GM19023 (cell line): ENCODE measurements around the gene CHP2.
"Not testable (repeated sequence)": the region's sequence is repeated elsewhere in the genome, so short reads cannot be mapped to it uniquely, and the experiment has no call there.

Experiments used
- ATAC-seq: cut with Tn5 transposase; IDR thresholded peaks from one replicate; pipeline ENCODE4 v1.9.1; 2021; ENCODE audit warnings: mild to moderate bottlenecking, moderate library complexity; ENCODE audit not compliant: unreplicated experiment

The CHP2 gene

DNA sequence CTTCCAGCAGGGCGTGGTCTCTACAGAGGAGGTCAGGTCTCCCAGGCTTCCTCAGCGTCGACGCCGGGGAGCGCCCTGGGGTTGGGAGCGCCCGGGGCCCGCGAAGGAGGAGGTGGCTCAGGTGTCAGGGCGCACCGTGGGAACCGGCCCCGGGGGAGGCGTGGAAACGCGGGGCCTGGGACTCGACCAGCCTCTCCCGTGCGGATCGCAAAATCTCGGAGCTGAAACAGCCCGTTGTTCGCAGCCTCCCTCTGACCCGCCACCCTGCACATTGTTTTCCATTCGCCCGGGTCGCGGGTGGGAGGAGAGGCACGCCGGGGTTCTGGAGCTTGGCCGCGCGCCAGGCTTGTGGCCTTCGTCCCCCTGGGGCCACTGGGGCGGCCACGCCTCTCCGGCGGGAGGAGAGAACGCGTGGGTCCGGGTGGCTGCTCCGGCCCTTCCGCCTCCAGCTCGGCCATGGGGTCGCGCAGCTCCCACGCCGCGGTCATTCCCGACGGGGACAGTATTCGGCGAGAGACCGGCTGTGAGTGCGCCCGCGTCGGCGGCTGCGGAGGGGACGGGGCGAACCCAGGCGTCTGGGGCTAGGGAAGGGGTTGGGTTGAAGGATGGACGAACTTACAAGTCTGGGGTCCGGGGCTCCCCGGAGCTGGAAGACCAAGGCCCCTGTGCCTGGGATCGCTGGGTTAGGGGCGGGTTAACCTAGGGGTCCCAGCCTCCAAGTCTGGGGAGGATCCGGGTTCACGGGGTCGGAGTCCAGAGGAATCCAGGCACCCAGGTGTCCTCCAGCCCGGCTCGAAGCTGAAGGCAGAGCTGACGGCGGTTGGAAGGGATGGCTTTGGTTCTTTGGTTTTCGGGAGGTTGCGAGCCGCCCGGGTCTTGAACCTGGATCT lies at the start of gene CHP2:
CHP2 (plus strand) TSS at position 433 of the 890 bp plus-strand sequence; CDS start at position 457, 24 bp downstream.
- no peak for ATAC-seq

DNA sequence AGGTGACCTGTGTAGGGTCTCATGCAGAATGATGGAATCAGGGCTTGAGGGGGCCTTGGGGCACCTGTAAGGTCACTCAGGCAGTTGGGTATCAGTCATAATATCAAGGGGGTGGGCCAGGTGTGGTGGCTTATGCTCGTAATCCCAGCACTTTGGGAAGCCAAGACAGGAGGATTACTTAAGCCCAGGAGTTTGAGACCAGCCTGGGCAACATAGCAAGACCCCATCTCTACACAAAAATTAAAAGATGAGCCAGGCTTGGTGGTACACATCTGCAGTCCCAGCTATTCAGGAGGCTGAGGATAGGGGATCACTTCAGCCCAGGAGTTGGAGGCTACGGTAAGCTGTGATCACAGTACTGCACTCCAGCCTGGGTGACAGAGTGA lies 49.3 kb upstream of the CHP2 start:
- no peak for ATAC-seq

DNA sequence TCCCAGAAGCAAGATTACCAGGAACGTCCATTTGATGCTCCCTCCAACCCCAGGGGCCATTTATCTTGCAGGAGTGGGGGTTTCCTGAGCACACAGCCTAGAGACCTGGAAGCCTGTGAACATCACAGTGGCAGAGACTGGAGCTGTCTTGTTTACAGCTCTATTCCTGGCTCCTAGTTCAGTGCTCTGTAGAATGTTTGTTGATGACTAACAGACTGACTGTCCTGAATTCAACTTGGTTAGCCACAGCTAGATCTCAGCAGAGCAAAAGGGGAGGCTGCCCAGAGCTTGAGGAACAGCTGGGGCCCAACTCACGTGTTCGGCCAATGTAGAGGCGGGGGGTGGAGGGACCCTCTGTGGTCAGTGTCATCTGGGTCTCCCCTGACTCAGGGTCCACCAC lies 48.4 kb upstream of the CHP2 start:
- no peak for ATAC-seq

DNA sequence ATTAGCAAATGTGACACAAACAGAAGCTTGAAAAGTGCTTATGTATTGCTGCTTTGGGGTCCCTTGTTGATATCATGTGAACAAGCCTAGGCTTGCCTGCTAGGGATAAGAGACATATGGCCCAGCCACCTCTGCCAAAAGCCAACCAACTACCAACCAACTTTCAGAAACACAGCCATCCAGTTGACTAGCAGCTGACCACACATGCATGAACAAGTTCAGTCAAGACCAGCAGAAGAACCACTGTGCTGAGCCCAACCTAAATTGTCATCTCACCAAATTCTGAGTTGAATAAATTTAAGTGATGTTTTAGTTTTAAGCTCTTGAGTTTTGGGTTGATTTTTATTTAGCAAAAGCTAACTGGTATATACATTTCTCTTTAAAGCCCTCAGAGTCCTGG lies 45.3 kb upstream of the CHP2 start:
- ATAC-seq = no peak

DNA sequence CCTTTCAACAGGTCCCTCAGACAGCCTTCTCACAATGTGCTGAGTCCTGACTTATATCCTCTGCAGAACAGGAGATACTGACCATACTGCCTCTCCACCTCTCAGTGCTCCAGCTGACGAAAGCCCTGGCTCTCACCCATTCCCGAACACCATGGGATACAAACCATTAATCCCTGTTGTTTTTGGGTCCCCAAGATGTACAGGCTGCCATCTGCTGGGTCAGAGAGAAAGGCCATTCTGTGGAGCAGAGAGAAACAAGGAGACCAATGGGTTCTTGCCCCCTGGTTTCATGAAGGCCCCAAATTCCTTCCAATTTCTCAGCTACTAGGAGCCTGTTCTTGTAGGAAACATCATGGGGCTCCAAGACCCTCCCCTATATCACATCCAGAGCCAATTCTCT lies 44.8 kb upstream of the CHP2 start:
- no peak for ATAC-seq

DNA sequence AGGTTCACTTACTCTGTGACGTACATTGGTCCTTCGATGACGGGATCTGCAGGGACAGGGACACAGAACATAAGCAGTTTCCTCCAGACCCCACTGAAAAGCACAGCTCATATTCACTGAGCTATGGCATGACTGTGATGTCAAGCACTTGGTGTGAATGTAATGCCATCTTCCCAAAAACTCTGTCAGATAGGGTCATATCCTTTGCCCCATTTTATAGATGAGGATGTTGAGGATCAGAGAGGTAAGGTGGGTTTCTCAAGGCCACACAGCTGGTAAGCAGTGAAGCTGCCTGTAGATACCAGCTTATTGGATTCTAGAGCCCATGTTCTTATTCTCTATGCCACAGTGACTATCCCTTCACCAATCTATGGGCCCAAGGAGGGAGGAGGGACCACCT lies 44.3 kb upstream of the CHP2 start:
- no peak for ATAC-seq

DNA sequence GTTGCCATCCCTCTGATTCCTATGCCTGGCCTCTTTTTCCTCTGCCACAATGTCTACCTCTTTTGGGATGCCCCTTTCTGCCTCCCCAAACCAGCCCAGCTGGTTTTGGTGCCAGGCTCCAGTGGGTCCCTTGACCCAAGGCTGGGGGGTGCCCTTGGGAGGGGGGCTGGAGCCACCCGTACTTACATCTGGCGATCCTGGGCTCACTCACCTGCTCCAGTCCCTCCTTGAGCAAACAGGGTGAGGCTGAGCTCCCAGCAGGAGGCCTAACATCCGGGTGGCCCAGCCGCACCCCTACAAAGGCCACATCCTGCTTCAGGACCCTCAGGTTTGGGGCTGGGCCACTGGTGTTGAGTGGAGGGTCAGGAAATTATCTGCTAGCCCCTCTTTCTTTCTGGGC lies 43.0 kb upstream of the CHP2 start:
- ATAC-seq = no peak

DNA sequence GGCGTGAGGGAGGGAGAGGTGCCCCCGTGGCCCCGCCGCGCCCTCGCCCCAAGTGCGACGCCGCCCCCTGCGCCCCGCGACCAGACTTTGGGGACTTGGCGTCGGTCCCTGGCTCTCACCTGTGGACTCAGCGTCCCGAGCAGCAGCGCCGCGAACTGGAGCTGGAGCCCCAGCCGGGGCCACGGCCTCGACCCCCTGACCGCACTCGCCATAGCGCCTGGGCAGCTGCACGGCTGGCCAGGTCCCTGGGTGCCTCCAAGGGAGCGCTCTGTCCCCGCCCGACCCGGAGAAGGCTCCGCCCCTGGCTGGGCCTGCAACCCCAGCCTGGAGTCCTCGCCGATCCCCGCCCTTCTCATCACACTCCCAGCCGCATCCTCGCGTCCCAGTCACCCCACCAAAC lies 41.9 kb upstream of the CHP2 start, which contains the start of gene ERN2:
ERN2 (minus strand) TSS at position 247 of the 400 bp plus-strand sequence; CDS start at position 212, 35 bp downstream.
- no peak for ATAC-seq

DNA sequence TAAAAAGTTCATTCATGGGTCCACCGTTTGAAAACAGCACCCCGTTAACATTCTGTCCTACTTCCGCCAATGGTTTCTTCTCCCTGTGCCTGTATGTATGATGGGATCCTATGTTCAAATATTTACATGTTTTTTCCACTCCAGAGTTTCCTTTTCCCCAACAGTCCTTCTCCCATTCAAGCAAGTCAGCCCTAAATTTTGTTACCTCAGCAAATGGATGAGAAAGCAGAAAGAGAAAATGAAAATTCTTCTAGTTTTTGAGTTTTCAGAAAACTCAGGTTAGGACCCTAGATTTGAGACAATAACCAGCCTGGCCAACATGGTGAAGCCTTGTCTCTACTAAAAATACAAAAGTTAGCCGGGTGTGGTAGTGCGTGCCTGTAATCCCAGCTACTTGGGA lies 38.3 kb upstream of the CHP2 start:
- ATAC-seq = no peak

DNA sequence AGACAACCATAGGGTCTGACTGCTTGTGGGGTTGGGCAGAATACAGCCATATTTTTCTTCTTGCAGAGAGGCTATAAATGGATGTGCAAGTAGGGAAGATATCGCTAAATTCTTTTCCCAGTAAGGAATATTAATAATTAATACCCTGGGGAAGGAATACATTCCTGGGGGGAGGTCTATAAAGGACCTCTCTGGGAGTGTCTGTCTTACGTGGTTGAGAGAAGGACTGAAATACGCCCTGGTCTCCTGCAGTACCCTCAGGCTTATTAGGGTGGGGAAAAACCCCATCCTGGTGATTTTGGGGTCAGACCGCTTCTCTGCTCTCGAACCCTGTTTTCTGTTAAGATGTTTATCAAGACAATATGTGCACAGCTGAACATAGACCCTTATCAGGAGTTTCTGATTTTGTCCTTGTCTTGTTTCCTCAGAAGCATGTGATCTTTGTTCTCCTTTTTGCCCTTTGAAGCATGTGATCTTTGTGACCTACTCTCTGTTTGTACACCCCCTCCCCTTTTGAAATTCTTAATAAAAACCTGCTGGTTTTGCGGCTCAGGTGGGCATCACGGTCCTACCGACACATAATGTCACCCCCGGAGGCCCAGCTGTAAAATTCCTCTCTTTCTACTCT lies 32.1 kb upstream of the CHP2 start:
- not testable (repeated sequence) for ATAC-seq

DNA sequence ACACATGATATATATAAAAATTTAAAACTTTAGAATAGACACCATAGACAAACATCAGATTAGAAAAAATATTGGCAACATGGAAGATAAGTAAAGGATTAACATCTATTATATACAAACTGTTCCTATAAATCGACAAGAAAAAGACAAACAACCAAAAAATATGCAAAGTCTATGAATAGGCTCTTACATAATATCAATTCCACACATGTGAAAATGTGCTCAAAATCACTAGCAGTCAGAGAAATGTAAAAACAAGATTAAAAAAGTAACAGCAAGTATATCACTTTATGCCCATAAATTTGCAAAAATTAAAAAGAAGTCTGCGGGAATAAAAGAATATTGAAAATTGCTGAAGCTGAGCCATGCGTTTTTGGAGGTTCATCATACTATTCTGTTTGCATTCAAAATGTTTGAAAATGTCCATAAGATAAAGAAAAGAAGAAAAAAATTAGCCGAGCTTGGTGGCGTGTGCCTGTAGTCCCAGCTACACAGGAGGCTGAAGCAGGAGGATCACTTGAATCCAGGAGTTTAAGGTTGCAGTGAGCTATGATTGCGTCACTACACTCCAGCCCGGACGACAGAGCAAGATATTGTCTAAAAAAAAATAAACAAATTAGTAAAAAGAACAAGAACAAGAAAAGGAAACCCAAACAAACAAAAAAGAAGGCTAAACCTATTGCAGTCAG lies 30.6 kb upstream of the CHP2 start:
- no peak for ATAC-seq

DNA sequence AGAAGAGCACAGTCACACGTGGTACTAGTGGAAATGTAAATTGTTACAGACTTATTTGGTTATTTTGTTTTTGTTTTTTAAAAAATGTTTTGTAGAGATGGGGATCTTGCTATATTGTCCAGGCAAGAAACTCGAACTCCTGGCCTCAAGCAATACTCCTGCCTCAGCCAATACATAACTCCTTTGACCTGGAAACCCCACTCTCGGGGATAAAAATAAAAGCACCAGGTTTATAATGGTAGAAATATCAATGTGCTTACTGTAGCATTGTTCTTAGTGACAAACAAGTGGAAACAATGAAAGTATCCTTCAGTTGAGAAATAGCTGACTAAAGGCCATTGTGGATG lies 30.1 kb upstream of the CHP2 start:
- ATAC-seq = no peak

DNA sequence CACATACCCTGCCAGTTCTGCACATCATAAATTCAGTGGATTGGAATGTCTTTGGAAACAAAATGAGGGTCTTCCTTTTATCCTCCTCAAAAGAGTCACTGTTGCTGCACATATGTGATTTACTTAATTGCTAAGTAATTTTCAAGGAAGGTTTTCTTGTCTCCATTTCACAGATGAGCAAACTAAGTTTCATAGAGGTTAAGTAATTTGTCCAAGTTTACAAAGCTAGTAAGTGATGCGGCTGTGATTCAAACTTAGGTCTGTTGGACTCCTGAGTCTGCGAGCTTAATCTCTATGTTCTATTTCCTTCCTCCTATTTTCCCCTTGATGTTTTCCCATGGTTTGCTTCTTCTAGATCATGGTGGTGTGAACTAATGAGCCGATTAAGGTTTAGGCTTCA lies 28.1 kb upstream of the CHP2 start:
- no peak for ATAC-seq

DNA sequence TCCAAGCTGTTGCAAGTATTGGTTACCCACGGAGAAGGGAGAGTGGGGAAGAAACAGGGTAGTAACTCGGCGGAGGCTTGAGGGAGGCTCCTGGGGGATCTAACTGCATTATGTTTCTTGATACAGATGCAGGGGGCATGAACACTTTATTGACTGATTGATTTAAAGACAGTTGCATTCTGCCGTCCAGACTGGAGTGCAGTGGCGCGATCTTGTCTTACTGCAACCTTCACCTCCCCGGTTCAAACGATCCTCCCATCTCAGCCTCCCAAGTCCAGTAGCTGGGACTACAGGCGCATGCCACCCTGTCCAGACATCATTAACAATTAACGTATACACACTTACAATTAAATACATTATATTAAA lies 26.7 kb upstream of the CHP2 start:
- ATAC-seq = no peak

DNA sequence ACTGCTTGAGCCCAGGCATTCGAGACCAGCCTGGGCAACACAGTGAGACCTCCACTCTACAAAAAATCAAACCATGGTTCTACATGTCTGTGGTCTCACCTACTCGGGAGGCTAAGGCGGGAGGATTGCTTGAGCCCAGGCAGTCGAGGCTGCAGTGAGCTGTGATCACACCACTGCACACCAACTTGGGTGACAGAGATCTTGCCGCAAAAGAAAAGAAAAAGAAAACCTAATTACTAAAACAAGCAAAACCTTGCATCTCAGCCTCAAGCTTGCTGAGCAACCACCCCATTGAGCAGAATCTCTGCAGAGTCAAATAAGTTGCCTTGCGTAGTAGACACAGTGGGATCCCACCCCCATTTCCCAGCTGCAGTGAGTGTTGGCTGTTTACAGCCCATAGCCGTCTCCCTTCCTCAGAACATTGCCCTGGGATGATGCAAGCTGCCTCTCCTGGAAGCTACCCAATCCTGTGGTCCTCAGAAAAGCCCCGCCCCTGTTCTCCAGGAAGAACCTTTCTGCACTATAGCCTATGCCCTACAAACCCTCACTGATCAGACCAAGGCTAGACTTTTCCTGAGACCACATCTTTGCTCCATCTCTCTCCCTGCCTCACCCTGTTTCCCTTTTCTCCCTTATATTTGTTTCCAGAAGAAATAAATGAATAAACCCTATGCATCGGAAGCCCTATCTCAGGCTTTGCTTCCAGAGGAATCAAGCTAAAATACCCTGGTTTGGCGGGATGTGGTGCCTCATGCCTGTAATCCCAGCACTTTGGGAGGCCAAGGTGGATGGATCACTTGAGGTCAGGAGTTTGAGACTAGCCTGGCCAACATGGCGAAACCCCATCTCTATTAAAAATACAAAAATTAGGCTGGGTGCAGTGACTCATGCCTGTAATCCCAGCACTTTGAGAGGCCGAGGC lies 25.1 kb upstream of the CHP2 start:
- ATAC-seq = no peak

DNA sequence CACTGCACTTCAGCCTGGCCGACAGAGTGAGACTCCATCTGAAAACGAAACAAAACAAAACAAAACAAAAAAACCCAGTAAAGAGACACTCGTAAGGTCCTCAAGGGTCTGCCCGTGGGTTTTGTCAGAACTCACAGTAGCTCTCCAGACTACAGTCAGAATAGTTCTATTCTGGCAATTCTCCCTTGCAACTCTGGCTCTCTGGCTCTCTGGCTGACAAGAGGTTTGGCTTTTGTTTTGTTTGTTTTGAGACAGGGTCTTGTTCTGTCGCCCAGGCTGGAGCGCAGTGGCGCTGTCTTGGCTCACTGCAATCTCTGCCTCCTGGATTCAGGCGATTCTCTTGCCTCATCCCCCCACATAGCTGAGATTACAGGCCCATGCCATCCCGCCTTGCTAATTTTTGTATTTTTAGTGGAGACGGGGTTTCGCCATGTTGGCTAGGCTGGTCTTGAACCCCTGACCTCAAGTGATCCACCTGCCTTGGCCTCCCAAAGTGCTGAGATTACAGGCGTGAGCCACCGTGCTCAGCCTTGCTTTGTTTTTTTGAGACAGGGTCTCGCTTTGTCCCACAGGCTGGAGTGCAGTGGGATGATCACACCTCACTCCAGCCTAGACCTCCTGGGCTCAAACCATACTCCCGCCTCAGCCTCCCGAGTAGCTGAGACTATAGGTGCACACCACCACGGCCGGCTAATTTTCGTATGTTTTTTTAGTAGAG lies 20.5 kb upstream of the CHP2 start:
- ATAC-seq = no peak

DNA sequence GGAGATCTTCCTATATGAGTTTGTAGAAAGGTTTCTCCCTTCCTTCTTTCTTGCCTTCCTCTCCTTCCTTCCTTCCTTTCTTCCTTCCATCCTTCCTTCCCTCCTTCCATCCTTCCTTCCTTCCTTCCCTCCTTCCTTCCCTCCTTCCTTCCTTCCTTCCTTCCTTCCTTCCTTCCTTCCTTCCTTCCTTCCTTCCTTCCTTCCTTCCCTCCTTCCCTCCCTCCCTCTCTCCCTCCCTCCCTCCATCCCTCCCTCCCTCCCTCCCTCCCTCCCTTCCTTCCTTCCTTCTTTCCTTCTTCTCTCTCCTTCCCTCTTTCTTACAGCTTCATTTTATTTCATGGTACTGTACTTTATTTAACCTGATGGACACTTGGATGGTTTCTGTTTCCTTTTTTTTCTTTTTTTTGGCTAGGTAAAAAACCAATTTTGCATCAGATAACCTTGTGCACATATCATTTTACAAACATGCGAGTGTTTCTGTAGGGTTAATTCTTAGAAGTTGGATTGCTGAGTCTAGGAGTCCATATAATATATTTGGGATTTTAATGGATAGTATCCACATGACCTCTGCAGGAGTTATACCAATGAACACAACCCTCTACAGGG lies 17.3 kb upstream of the CHP2 start:
- ATAC-seq = not testable (repeated sequence)

DNA sequence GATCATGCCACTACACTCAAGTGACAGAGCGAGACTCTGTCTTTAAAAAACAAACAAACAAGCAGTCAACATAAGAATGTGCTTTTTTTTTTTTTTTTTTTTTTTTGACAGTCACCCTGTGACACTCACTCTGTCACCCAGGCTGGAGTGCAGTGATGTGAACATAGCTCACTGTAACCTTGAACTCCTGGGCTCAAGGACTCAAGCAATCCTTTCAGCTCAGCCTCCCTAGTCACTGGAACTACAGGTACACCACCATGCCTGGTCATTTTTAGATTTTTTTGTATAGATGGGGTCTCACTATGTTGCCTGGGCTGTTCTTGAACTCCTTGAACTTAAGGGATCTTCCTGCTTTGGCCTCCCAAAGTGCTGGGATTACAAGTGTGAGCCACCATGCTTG lies 15.3 kb upstream of the CHP2 start:
- ATAC-seq = no peak

DNA sequence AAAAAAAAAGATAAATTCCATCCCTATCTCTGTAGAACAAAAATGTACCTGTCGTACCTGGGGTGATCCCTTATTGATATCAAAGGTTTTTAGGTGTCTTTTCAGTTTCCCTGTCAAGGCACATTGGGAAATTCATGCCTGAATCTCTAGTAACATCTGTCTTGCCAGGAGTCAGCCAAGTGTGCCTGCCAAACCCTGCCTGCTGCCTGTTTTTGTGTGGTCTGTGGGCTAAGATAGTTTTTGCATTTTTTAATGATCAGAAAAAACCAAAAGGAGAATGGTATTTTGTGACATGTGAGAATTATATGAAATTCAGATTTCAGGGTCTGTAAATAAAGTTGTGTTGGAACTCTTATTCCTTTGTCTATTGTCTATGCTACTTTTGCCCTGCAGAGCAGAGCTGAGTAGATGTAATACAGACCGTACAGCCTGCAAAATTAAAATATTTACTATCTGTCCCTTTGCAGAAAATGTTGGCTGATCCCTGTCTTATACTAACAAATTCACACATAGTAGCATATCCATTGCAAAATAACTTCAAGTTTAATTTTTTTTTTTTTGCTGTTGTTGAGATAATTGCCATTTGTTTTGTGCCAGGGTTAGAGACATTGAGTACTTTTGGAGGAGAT lies 13.0 kb upstream of the CHP2 start:
- ATAC-seq = no peak
